ENCODE data around the gene KAT8.
A peak's percentile ranks its signal among the peaks of the same experiment; 100 is the strongest.
"Not testable (repeated sequence)": the region's sequence is repeated elsewhere in the genome, so short reads cannot be mapped to it uniquely, and the experiment has no call there.

KAT8 gene

DNA sequence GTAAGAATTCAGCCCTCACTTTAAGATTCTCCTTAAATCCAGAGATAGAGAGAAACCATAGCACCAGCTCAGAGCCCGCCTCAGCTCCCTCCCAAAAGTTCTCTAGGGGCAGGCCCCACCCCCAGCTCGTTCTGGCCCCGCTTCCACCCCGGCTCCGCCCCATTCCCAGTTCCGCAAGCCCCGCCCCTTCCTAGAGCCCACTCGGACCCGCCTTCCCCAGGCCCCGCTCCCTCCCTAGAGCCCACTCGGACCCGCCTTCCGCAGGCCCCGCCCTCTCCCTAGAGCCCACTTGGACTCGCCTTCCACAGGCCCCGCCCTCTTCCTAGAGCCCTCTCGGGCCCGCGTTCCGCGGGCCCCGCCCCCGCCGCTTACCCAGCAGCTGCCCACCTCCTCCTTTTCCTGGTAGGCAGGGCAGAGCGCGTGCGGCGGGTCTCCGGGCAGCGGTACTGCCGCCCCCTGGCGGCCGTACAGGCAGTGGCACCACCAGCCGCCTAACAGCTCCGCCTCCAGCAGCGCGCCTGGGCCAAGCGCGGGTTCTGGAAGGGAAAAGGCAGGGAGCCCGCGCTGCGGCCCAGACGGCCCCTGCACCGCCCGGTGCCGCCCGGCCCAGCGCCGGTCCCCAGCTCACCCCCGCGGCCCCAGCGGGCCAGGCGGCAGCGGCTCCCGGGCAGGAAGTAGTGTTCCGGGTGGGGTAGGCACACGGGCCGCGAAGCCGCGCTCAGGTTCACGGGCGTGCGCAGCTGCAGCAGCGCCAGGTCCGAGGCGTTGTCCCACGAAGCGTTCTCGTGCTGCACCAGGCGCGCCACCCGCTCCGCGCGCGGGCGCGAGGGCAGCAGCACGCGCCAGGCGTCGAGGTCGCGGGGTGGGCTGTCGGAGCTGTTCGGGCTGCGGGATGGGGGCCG is 24.9 kb downstream of the KAT8 start:
- in situ Hi-C loops (cut with HindIII; ENCODE audit: low sequenced_read_pairs) = no loop called here
- DNase-seq (ENCODE audit: low read depth, low spot score) = peak; percentile 99
- H3K4me3 ChIP-seq (ENCODE audit: low read depth, low read length) = peak overlapping the region; percentile 29
- TF ChIP-seq, protein P1, sequence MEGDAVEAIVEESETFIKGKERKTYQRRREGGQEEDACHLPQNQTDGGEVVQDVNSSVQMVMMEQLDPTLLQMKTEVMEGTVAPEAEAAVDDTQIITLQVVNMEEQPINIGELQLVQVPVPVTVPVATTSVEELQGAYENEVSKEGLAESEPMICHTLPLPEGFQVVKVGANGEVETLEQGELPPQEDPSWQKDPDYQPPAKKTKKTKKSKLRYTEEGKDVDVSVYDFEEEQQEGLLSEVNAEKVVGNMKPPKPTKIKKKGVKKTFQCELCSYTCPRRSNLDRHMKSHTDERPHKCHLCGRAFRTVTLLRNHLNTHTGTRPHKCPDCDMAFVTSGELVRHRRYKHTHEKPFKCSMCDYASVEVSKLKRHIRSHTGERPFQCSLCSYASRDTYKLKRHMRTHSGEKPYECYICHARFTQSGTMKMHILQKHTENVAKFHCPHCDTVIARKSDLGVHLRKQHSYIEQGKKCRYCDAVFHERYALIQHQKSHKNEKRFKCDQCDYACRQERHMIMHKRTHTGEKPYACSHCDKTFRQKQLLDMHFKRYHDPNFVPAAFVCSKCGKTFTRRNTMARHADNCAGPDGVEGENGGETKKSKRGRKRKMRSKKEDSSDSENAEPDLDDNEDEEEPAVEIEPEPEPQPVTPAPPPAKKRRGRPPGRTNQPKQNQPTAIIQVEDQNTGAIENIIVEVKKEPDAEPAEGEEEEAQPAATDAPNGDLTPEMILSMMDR (IDR thresholded peaks at IDR 0.05; ENCODE audit: low read depth, low read length) = peak; percentile 91

DNA sequence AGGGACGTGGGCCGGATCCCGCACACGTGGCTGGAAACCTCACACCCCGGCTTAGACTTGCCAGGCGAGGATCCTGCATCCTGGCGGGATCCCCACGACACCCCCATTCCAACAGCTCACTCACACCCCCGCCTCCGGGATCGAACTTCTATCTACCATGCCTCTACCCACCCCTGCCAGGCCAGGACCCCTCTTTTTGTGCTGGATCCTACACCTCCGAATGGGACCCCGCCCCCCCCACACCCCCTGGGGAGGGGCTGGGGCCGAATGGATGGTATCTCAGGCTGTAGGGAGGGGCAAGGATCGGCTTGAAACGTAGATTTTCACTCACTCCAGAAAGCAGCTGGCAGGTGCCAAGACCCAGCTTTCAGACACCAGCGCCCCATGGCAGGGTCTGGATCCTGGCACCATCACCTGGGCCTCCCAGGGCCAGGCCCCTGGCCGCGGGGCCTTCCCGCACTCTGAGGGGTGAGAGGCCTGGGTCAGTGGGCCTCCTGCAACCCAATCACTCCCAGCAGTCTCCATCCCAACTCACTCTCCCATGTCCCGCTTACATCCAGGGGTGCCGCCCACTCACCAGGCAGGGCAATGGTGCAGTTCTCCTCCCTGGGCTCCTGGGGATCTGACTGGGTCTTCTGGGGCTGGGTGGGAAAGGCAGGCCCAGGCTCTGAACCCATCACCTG is 25.7 kb downstream of the KAT8 start:
- in situ Hi-C loops (cut with HindIII; ENCODE audit: low sequenced_read_pairs) = no loop called here
- no peak overlapping the region for H3K4me3 ChIP-seq (ENCODE audit: low read depth, low read length)
- TF ChIP-seq, protein P1 (IDR thresholded peaks at IDR 0.05; ENCODE audit: low read depth, low read length) = no peak
- DNase-seq (ENCODE audit: low read depth, low spot score) = no peak

DNA sequence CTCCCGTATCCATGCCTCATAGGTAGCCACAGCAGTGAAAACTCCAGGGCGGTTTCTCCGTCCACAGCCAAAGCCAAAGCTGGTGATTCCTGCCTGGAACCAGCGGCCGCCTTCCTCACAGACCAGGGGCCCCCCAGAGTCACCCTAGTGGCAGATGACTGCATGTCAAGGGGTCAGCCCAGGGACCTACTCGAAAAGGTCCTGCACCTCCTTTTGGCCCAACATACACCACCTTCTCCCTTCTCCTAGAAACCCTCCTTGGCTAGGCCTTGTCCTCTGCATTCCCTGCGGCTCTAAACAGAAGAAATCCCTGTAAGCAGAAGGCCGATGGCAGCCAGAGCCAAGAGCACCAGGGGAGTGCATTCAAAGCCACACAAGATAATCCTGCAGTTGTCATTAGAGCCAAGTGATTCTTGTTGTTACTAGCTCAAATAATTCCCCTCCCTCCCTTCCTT is 26.3 kb downstream of the KAT8 start:
- in situ Hi-C loops (cut with HindIII; ENCODE audit: low sequenced_read_pairs) = no loop called here
- DNase-seq (ENCODE audit: low read depth, low spot score) = no peak
- TF ChIP-seq, protein P1 (IDR thresholded peaks at IDR 0.05; ENCODE audit: low read depth, low read length) = no peak
- H3K4me3 ChIP-seq (ENCODE audit: low read depth, low read length) = no peak overlapping the region

DNA sequence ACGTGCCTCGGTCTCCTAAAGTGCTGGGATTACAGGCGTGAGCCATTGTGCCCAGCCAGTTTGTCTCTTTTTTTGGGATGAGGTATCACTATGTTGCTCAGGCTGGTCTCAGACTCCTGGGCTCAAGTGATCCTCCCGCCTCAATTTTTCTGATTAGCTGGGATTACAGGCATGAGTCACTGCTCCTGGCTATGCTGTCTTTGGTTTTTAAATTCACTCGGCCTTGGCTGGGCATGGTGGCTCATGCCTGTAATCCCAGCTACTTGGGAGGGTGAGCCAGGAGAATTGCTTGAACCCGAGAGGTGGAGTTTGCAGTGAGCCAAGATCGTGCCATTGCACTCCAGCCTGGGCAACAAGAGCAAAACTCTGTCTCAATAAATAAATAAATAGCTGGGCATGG is 27.0 kb downstream of the KAT8 start:
- DNase-seq (ENCODE audit: low read depth, low spot score); H3K4me3 ChIP-seq (ENCODE audit: low read depth, low read length); in situ Hi-C loops (cut with HindIII; ENCODE audit: low sequenced_read_pairs): not testable (repeated sequence)

DNA sequence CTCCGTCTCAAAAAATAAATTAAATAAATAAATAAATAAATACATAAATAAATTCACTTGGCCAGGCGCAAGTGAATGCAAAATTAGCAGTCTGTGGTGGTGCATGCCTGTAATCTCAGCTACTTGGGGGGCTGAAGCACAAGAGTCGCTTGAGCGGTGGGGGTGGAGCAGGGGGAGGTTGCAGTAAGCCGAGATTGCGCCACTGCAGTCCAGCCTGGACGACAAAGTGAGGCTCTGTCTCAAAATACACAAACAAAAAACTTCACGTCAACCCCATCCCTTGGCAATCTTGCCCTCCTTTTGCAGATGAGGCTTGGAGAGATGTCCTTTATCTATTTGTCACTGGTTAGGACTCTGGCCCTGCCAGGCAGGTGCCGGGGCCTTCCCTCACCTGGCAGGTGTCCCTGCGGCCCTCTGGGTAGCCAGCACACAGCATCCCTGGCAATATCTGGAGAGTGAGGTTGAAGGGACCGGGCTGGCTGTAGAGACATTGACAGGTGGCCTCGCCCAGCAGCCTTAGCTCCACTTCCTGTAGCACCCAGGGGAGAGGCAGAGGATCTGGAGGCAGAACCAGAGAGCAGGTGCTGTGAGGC is 28.0 kb downstream of the KAT8 start:
- DNase-seq (ENCODE audit: low read depth, low spot score) = no peak
- in situ Hi-C loops (cut with HindIII; ENCODE audit: low sequenced_read_pairs) = no loop called here
- no peak overlapping the region for H3K4me3 ChIP-seq (ENCODE audit: low read depth, low read length)
- TF ChIP-seq, protein P1 (IDR thresholded peaks at IDR 0.05; ENCODE audit: low read depth, low read length) = no peak

DNA sequence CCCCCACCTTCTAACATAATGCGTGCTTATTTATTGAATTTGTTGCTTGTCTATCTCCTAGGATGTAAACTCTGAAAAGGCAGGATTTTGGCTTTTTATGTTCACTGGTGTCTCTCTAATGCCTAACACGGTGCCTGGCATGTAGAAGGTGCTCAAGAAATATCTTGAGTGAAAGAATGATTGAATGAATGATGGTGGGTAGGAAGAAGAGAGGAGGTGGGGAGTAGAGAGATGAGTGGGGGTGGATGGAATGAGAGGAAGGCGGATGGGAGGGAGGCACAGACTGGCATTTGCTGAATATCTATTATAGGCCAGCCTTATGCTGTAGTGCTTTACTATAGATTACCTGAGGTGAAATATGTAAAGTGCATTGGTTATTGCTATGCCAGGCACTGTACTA is 30.1 kb downstream of the KAT8 start:
- in situ Hi-C loops (cut with HindIII; ENCODE audit: low sequenced_read_pairs) = no loop called here
- TF ChIP-seq, protein P1 (IDR thresholded peaks at IDR 0.05; ENCODE audit: low read depth, low read length) = no peak
- H3K4me3 ChIP-seq (ENCODE audit: low read depth, low read length) = no peak overlapping the region
- DNase-seq (ENCODE audit: low read depth, low spot score) = no peak

Data from astrocyte of the spinal cord (primary cell).